Activated gamma-delta T cell (primary cell): ENCODE data around the gene SLC44A1.

ENCODE experiments used
- DNase-seq: peaks from one replicate; lab custom pipeline; 2025; lab: John Stamatoyannopoulos, UW

SLC44A1 gene

GRCh38 chr9:105302728-105303127 lies 58.3 kb downstream of the SLC44A1 start:
- DNase-seq, result no peak

- DNase-seq, result no peak
Measured at GRCh38 chr9:105305856-105306255, 61.4 kb downstream of the SLC44A1 start.

DNA sequence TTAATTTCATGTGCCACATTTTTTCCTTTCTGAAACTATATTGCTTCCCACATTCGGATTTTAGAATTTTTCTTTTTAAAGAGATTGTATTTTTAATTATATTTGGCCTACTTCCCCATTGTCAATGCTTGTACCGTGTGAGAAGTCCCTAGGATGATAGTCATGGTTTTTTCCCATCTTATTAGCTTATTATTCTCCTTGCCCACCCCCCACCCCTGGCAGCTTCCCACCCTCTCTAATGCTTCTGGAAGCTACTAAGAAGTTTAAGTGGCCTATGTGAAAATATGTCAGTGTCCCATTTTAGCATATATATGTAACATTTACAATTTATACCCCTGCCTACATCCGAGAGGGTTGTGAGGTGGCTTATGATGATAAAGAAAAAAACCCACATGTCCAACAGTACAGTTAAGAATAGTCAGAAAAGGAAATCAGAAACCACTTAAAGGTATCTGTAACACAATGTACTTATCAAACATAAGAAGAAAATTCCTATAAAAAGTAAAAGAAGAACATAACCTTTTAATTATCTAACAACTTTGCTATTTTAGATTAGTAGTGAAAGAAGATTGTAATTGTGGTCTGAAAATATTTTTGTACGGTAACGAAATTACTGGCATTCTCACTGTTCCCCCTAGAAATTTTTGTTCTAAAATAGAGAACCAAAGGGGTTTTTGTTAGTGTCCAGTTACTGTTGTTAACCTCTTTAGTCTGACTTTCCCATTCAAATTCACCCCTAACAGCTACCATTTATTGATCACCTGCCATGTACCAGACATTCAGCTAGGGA lies 62.1 kb downstream of the SLC44A1 start:
- DNase-seq, result no peak

DNA sequence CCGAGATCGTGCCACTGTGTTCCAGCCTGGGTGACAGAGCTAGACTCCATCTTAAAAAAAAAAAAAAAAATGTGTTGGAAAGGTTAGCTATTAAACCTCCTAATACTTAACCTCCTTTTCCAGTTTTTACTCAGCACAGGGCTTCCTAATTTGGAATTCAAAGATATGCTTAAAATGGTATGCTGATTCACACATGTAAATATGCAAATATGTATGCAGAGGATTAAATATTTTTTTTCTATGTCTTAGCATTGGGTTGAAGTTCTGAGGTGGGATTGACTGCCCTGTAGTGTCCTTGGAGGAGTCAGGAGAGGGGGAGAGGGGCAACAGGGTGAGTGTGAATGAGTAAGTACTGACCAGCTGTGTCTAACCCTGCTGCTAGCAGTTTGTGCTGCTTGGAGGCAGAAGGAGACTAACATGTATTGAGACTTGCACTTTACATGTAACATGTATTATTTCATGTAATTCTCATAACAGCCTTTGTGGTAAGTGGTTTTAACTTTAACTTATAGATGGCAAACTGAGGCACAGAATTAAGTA lies 63.2 kb downstream of the SLC44A1 start:
- DNase-seq, result no peak

- no peak for DNase-seq
Measured at GRCh38 chr9:105308461-105309341, 64.2 kb downstream of the SLC44A1 start.

GRCh38 chr9:105309531-105309931 lies 65.1 kb downstream of the SLC44A1 start:
- DNase-seq, result no peak

DNA sequence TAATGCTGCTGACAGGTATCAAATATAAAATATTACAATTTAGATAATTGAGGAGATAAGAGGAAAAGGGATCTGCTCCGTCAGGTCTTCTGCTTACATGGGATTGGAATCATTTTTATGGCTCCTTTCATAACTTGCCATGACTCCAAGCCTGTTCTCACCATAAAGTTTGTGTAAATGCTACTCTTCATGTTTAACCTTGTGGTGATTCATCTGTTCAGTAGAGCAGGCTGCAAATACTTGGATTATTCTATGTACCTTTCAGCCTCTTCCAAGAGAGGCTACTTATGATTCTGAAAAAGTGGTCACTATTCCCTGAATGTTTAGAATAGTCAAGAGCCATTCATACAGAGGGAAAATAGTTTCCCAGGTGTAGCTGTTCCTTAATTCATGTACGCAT lies 66.9 kb downstream of the SLC44A1 start:
- DNase-seq, result no peak

DNA sequence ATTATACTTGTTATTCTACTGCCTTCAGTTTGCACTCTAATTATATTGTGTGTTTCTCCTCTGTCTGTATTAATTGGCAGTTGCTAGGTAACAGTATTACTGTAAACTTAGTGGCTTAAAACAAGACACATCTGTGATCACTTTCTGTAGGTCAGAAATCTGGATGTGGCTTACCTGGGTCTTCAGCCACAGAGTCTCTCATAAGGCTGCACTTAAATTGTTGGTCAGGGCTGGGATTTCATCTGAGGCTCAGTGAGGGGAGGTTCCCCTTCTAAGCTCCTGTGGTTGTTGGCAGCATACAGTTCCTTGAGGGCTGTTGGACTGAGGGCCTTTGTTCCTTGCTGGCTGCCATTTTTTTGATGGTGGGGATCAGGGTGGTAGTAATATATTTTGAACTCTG lies 68.8 kb downstream of the SLC44A1 start:
- DNase-seq, result no peak

DNA sequence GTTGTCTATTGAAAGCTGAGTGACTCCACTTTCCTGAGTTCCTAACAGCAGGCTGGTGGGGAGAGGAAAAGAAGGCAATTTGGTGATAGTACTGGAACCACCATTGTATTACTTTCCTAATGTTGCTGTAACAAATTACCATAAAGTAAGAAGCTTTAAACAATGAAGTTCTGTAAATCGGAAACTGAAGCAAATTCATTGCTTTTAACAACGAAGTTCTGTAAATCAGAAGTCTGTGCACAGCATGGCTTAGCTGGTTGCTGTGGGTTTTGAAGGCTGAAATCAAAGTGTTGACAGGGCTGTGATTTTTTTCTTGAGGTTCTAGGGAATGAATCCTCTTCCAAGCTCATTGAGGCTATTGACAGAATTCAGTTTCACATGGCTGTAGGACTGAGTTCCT lies 72.3 kb downstream of the SLC44A1 start:
- DNase-seq, result no peak

DNA sequence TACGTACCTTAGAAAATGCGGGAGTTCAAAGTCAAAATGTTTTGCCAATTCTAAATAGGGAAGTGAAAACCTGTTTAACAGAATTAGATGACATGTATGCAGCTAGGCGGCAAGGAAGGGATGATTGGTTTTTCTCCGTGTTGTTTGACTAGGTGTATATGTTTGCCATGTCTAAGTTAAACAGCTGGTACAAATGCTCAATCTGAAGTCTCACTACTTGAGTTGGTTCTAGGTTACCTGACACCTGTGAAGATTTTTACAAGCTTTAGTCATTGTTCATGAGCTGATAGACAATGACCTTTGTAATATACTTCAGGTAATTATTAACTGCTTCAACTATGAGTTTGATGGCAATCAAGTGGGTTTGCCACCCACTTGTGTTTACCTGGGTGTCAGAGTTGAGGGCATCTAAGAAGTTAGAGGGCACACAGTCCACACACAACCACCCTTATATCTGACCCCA lies 74.3 kb downstream of the SLC44A1 start:
- no peak for DNase-seq

DNA sequence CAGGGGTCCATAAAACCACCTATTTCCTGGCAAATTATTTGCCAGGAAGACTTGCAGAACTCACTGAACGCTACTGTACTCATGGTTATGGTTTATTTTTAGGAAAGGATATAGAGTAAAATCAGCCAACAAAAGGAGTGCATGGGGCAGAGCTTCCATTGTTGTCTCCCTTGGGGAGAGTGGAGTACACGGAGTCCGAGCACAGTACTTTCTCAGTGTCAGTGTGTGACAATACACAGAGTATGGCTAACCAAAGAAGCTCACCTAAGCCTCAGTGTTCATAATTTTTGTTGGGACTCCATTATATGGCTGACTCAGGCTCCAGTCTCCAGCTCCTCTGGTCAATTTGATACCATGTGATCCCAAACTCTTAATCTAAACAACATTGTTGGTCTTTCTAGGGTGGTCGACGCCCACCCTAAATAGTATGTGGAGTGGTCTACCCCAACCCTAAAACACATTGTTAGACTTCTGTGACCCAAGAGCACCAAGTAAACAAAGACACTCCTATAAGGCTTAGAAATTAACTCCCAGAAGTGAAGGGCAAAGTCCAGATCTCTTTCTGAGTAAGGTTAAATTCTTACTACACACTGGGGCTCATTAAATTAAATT lies 74.9 kb downstream of the SLC44A1 start:
- no peak for DNase-seq

- no peak for DNase-seq
Measured at GRCh38 chr9:105320568-105320967, 76.1 kb downstream of the SLC44A1 start.

DNA sequence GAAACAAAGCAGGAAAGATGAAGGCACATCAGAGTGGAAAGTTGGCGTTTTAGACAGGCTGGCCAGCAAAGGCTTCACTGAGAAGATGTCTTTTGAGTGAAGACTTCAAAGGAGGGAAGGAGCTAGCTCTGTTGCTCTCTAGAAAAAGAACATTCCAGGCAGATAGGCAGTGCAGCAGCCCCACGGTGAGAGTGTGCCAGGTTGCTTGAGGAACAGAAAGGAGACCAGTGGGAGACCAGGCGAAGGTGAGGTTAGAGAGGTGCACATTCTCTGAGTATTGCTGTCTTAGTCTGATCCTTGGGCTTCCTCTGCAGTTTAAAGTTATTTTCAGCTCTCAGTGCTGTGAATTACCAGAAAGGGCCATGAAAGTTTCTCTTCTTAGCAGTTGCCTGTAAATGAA lies 83.8 kb downstream of the SLC44A1 start:
- no peak for DNase-seq

GRCh38 chr9:105328872-105329718 lies 84.6 kb downstream of the SLC44A1 start:
- no peak for DNase-seq

GRCh38 chr9:105329719-105330062 lies 85.2 kb downstream of the SLC44A1 start:
- DNase-seq, result no peak

- DNase-seq, result no peak
Measured at GRCh38 chr9:105330201-105330600, 85.8 kb downstream of the SLC44A1 start.

- no peak for DNase-seq
Measured at GRCh38 chr9:105330755-105331154, 86.3 kb downstream of the SLC44A1 start.

DNA sequence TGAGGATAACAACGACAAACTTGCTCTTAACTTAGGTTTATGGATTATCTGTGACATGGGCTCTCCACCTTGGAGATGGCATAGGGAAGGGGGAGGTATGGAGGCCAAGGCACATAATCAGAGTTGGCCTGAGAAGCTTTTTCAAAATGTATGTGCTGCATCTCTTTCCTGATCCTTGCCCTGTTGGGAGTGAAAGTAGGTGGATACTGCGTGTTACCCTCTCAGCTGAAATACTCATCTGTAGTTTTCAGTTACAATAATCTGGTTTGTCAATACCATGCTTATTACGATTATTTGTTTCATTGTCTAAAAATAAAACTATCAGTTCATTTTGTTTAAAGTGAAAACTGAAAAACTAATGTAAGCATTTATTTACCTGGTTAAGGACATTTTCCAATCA lies 86.7 kb downstream of the SLC44A1 start:
- DNase-seq, result no peak

- DNase-seq, result no peak
Measured at GRCh38 chr9:105331755-105332154, 87.3 kb downstream of the SLC44A1 start.

- no peak for DNase-seq
Measured at GRCh38 chr9:105332471-105332870, 88.0 kb downstream of the SLC44A1 start.

DNA sequence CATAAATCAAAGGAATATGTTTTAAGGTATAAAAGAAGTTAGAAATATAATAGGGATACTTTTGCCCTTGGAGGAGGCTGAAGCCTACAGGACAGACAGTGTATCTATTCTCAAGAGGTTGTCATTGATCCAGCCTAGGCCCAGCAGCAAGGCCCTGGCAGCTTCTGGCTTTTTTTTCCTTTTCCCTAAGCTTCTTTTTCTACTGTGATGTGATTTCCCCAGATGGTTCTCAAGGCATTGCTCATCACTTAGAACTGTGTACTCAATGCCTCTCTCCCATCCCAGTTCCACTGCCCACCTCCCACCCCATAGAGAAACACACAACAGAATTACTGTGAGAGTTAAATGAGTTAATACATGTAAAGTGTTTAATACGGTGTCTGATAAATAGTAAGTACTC lies 88.6 kb downstream of the SLC44A1 start:
- DNase-seq, result no peak

DNA sequence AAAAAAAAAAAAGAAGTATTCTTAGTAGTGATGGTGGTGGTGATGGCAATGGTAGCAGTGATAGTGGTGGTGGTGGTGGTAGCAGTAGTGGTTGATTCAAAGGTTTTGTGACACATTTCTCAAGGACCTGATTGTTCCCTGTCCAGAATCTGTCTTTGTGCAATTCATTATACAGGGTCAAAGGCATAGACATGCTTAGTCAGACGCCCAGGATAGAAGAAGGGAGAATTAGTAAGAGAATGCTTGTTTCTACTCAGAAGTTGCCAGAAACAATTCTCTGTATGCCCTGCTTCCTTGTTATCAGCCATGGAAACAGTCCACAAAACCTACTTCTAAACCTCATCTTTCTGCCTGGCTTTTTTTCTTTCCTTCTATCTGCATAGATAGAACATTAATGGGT lies 89.4 kb downstream of the SLC44A1 start:
- no peak for DNase-seq
